OCI-LY1 (cell line): ENCODE data around the gene ZNF746.

Source experiments
- H2AFZ ChIP-seq: fragments of 200-600 bp; sonication (generic), shearing (Covaris generic); 2 replicates; pipeline ENCODE4 v1.6.0; 2014; ENCODE audit warnings: antibody characterized with exemption, mild to moderate bottlenecking, low read length
- H3F3A ChIP-seq: fragments of 200-600 bp; sonication (generic), shearing (Covaris generic); 2 replicates; pipeline ENCODE4 v1.6.0; 2014; ENCODE audit warnings: mild to moderate bottlenecking, antibody characterized with exemption, low read length, moderate library complexity; ENCODE audit not compliant: insufficient read depth
- H3K27ac ChIP-seq: fragments of 200-600 bp; sonication (generic); 2 replicates; pipeline ENCODE4 v1.5.1; 2014; ENCODE audit warnings: low read length, mixed run types, mild to moderate bottlenecking, low read depth; ENCODE audit not compliant: poor library complexity, severe bottlenecking
- H3K27me3 ChIP-seq: fragments of 200-600 bp; sonication (generic); 2 replicates; pipeline ENCODE4 v1.6.0; 2014; ENCODE audit warnings: antibody characterized with exemption, mild to moderate bottlenecking, low read length, moderate library complexity; ENCODE audit not compliant: insufficient read depth
- H3K36me3 ChIP-seq: fragments of 200-600 bp; sonication (generic); 2 replicates; pipeline ENCODE4 v1.6.1; 2014; ENCODE audit warnings: mild to moderate bottlenecking, antibody characterized with exemption, low read length, moderate library complexity, mixed read lengths; ENCODE audit not compliant: insufficient read depth
- H3K4me1 ChIP-seq: fragments of 200-600 bp; sonication (generic); 2 replicates; pipeline ENCODE4 v1.5.1; 2014; ENCODE audit warnings: mild to moderate bottlenecking, low read length, moderate library complexity; ENCODE audit not compliant: insufficient read depth, severe bottlenecking
- H3K4me2 ChIP-seq: fragments of 200-600 bp; sonication (generic), shearing (Covaris generic); 2 replicates; pipeline ENCODE4 v1.6.1; 2014; ENCODE audit warnings: low read length
- H3K4me3 ChIP-seq: fragments of 200-600 bp; sonication (generic); 2 replicates; pipeline ENCODE4 v1.5.1; 2014; ENCODE audit warnings: low read length, low read depth, mild to moderate bottlenecking, mixed read lengths; ENCODE audit not compliant: poor library complexity, severe bottlenecking
- H3K79me2 ChIP-seq: fragments of 200-600 bp; shearing (Covaris generic); 2 replicates; pipeline ENCODE4 v1.6.1; 2016; ENCODE audit warnings: mixed run types, low read length, mixed read lengths; ENCODE audit not compliant: insufficient read depth
- H3K9ac ChIP-seq: fragments of 200-600 bp; sonication (generic), shearing (Covaris generic); 2 replicates; pipeline ENCODE4 v1.6.1; 2014; ENCODE audit warnings: mild to moderate bottlenecking, low read length, mixed read lengths
- H3K9me2 ChIP-seq: fragments of 200-600 bp; sonication (generic), shearing (Covaris generic); 2 replicates; pipeline ENCODE4 v1.6.1; 2014; ENCODE audit warnings: low read depth, mild to moderate bottlenecking, low read length, mixed read lengths
- H3K9me3 ChIP-seq: fragments of 200-600 bp; shearing (Covaris generic); 2 replicates; pipeline ENCODE4 v1.6.1; 2014; ENCODE audit warnings: low read length, mixed read lengths
- H4K20me1 ChIP-seq: fragments of 200-600 bp; sonication (generic), shearing (Covaris generic); 2 replicates; pipeline ENCODE4 v1.6.0; 2016; ENCODE audit warnings: mild to moderate bottlenecking, low read length; ENCODE audit not compliant: insufficient read depth
- CTCF ChIP-seq: fragments of 200-600 bp; sonication (generic), shearing (Covaris generic); IDR thresholded peaks from 2 replicates; pipeline ENCODE4 v1.5.1; 2017; ENCODE audit warnings: mild to moderate bottlenecking, antibody characterized with exemption, low read length, moderate library complexity, mixed read lengths
- EZH2 ChIP-seq: fragments of 200-600 bp; sonication (generic), shearing (Covaris generic); IDR thresholded peaks from 2 replicates; pipeline ENCODE4 v1.8.0; 2017; ENCODE audit warnings: borderline replicate concordance, mixed run types, mild to moderate bottlenecking, antibody characterized with exemption, low read length, moderate library complexity, mixed read lengths

Gene ZNF746

GRCh38 chr7:149432121-149432691 is 65.4 kb downstream of the ZNF746 start:
- Histone ChIP-seq H3K27ac (no peak overlapping the region), H3K4me2 (no peak overlapping the region), H3F3A (no peaks in the 10 kb centered on the region), H3K9ac (no peak overlapping the region), H3K4me1 (no peaks in the 10 kb centered on the region), H2AFZ (no peak overlapping the region), H3K79me2 (no peaks in the 10 kb centered on the region), H3K36me3 (peaks cover 22% of the 10 kb centered on the region), H3K4me3 (no peak overlapping the region), H4K20me1 (no peaks in the 10 kb centered on the region), H3K9me2 (no peaks in the 10 kb centered on the region), H3K9me3 (no peaks in the 10 kb centered on the region), H3K27me3 (no peaks in the 10 kb centered on the region)
- TF ChIP-seq CTCF (no peak), EZH2 (no peak)

GRCh38 chr7:149431486-149432120 is 66.0 kb downstream of the ZNF746 start:
- H3K36me3 ChIP-seq: peaks cover 19% of the 10 kb centered on the region
- no peaks in the 10 kb centered on the region for H4K20me1 ChIP-seq
- H3K9me3 ChIP-seq: no peaks in the 10 kb centered on the region

GRCh38 chr7:149430192-149430591 is 67.4 kb downstream of the ZNF746 start:
- Histone ChIP-seq H3K79me2 (no peaks in the 10 kb centered on the region), H3F3A (no peaks in the 10 kb centered on the region), H3K27ac (no peak overlapping the region), H3K4me1 (no peaks in the 10 kb centered on the region), H2AFZ (no peak overlapping the region), H3K9ac (no peak overlapping the region), H3K9me2 (no peaks in the 10 kb centered on the region), H3K4me2 (no peak overlapping the region), H3K27me3 (no peaks in the 10 kb centered on the region), H4K20me1 (no peaks in the 10 kb centered on the region), H3K9me3 (no peaks in the 10 kb centered on the region), H3K36me3 (peaks cover 8% of the 10 kb centered on the region; the same call in 1 of the 2 replicates), H3K4me3 (no peak overlapping the region)
- TF ChIP-seq EZH2: no peak

More at GRCh38 chr7:149431486-149432120, 66.0 kb downstream of the ZNF746 start:
- no peaks in the 10 kb centered on the region for H3K27me3 ChIP-seq
- H3F3A ChIP-seq: no peaks in the 10 kb centered on the region
- no peaks in the 10 kb centered on the region for H3K4me1 ChIP-seq
- no peaks in the 10 kb centered on the region for H3K9me2 ChIP-seq
- H3K4me2 ChIP-seq: no peak overlapping the region
- no peak overlapping the region for H2AFZ ChIP-seq
- H3K79me2 ChIP-seq: no peaks in the 10 kb centered on the region
- TF ChIP-seq CTCF (no peak), EZH2 (no peak)
- no peak overlapping the region for H3K27ac ChIP-seq
- no peak overlapping the region for H3K9ac ChIP-seq
- no peak overlapping the region for H3K4me3 ChIP-seq
